ENCODE results near the gene SNPH.

DNA sequence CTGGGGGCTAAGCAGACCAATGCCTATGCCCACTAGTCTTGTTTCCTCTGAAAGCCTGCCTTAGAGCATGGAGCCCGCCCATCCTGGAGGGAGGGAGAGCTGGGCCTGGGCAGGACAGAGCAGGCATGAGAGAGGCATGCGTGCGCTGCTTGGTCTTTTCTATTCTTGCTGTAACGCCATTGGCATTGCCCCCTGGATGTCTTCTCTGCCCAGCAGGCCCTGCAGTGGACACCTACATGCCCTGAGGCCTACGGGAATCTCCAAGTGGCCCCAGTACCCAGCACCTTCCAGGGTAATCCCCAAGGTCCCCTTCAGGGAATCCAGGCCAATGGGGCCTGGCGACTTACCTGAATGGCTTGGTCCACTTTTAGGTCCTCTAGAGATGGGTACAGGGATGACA, 53.9 kb downstream of the SNPH start:
- no peak for TF ChIP-seq POLR2A (IDR thresholded peaks at IDR 0.05)
- TF ChIP-seq, protein P1, sequence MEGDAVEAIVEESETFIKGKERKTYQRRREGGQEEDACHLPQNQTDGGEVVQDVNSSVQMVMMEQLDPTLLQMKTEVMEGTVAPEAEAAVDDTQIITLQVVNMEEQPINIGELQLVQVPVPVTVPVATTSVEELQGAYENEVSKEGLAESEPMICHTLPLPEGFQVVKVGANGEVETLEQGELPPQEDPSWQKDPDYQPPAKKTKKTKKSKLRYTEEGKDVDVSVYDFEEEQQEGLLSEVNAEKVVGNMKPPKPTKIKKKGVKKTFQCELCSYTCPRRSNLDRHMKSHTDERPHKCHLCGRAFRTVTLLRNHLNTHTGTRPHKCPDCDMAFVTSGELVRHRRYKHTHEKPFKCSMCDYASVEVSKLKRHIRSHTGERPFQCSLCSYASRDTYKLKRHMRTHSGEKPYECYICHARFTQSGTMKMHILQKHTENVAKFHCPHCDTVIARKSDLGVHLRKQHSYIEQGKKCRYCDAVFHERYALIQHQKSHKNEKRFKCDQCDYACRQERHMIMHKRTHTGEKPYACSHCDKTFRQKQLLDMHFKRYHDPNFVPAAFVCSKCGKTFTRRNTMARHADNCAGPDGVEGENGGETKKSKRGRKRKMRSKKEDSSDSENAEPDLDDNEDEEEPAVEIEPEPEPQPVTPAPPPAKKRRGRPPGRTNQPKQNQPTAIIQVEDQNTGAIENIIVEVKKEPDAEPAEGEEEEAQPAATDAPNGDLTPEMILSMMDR (IDR thresholded peaks at IDR 0.05) = no peak

Measured in Peyer's patch (tissue), 4 donors.